Left colon (tissue), 2 donors: ENCODE results near the gene C19orf44. TPM values are rescaled to one million over a fixed set of nuclear protein-coding genes. Genes with fewer than 3 reads are reported as not detected.
"Not testable (repeated sequence)": the region's sequence is repeated elsewhere in the genome, so short reads cannot be mapped to it uniquely, and the experiment has no call there.

Experiments
- ATAC-seq: fragments of 200-7000 bp; cut with Tn5 transposase; one replicate; pipeline ENCODE4 v1.9.1; 2020; ENCODE audit warnings: mild to moderate bottlenecking, moderate library complexity
- DNase-seq, 2 donors: peaks; one replicate each; pipeline ENCODE4 v3.0.0-alpha.2; 2020
- intact Hi-C, 2 donors: fragments of 100-400 bp; cut with DNase I in 1 of 2; cut with micrococcal nuclease in 1 of 2; formaldehyde crosslinking; loops; one replicate each; pipeline versions ENCODE4 v1.11.2 to v1.14.0; 2022; cut with DNase I, micrococcal nuclease
- long read RNA-seq: library from polyadenylated mRNA; unstranded; transcript quantifications from one replicate; pipeline ENCODE4 v2.0.0, GENCODE V29; 2021
- total RNA-seq, 2 donors: library from RNA; stranded (reverse); fragmentation: NEBNext Ultra II Directional; extraction: Animal tissue kit (Norgen Biotek cat#: 25700); gene quantifications; one replicate each; pipeline ENCODE4 v1.2.1, GENCODE V29; 2021
- donor health status: DM: no; HTN: no; CAD: no.
- donor health status: DM: yes; HTN: yes; CAD: no.

The C19orf44 gene
- 1 to 10 TPM; 1.4 to 2.4 TPM for total RNA-seq
- long read RNA-seq, partial matches to known transcripts, result 0 of 1 reads
- long read RNA-seq, other reads (novel, unspliced or antisense), result 0 of 1 reads

DNA sequence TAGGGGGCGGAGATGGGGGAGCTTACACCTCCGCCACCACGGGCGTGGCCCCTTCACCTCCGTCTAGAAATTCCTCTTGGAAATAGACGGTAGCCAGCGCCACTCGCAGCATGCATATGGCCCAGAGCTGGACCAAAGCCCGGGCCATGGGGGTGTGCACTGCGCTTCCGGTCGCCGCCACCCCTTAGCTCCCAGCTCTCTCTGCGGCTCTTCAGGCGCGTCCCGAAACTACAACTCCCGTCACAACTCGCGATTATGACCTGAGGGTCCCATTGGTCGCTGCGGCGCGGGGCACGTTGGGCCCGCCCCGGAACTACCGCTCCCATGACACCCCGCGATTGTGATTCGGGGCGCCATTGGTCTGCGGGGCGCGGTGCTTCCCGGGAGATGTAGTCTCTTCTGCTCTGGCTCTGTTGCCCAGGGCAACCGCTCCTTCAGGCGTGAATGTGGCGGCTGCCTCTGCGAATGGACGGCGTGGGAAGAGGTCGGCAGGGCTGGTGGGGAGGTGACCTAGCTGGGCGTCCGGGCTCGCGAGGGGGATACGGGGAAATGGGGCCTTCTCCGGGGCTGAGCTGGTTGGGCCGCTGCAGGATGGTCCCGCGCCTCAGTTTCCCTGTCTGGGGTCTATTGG lies at the start of gene C19orf44, which contains the start of gene CALR3:
TSS of gene C19orf44 (plus strand) at position 413 of the 631 bp plus-strand sequence. CDS start 4,399 bp downstream, outside the sequence.
TSS of gene CALR3 (minus strand) at position 186 of the 631 bp plus-strand sequence. CDS start at position 148, 38 bp downstream.
- intact Hi-C loops, result no loop called here

GRCh38 chr19:16446724-16447368 lies 49.3 kb upstream of the C19orf44 start:
- intact Hi-C loops, result no loop called here
- DNase-seq (peak; percentile 38 to 53), ATAC-seq (no peak)

More for the DNA sequence above, at the start of gene C19orf44, which contains the start of gene CALR3:
- DNase-seq (peak; percentile 98), ATAC-seq (peak; percentile 95)

DNA sequence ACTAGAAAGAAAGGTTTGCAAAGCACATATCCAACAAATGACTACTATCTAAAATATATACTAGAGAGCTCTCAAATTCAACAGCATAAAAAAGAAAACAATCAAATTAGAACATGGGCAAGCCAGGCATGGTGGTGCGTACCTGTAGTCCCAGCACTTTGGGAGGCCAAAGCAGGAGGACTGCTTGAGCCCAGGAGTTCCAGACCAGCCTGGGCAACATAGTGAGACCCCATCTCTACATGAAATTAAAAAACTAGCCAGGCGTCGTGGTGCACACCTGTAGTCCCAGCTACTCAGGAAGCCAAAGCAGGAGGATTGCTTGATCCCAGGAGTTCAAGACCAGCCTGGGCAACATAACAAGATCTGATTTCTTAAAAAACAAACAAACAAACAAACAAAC lies 47.3 kb upstream of the C19orf44 start:
- ATAC-seq, DNase-seq, intact Hi-C loops: not testable (repeated sequence)

GRCh38 chr19:16449330-16449961 lies 46.7 kb upstream of the C19orf44 start:
- peak; percentile 37 for ATAC-seq
- intact Hi-C loops, result no loop called here
- no peak for DNase-seq

DNA sequence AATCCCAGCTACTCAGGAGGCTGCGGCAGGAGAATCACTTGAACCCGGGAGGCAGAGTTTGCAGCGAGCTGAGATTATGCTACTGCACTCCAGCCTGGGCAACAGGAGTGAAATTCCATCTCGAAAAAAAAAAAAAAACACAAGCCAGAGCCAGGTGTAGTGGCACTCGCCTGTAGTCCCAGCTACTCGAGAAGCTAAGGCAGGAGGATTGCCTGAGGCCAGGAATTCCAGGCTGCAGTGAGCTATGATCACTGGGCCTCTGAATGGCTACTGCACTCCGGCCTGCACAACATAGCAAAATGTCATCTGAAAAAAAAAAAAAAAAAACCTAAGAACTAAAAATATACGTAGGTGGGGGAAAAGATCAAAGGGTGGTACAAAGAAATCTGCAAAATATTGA lies 43.9 kb upstream of the C19orf44 start:
- ATAC-seq, result no peak
- no peak for DNase-seq
- intact Hi-C loops, result no loop called here

- intact Hi-C loops, result no loop called here
- ATAC-seq (no peak), DNase-seq (no peak)
Measured at GRCh38 chr19:16454351-16454918, 41.8 kb upstream of the C19orf44 start.

DNA sequence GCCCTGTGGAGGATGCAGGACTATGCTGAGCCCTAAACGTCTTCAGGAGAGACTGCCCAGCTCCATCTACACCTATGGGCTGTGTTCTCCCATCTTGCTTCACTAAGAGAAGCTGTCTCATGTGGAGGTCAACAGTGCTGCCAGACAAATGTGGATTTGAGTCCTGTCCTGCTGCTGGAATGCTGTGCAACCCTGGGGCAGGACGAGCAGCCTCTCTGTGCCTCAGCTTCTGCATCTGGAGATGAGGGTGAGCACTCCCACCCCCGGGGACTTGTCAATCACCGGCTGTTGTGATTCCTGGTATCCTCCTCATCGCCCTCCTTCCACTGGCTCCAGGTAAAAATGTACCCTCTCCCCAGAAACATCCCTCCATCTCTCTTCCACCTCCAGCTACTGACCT lies 40.7 kb upstream of the C19orf44 start:
- no peak for ATAC-seq
- intact Hi-C loops, result no loop called here
- no peak for DNase-seq

DNA sequence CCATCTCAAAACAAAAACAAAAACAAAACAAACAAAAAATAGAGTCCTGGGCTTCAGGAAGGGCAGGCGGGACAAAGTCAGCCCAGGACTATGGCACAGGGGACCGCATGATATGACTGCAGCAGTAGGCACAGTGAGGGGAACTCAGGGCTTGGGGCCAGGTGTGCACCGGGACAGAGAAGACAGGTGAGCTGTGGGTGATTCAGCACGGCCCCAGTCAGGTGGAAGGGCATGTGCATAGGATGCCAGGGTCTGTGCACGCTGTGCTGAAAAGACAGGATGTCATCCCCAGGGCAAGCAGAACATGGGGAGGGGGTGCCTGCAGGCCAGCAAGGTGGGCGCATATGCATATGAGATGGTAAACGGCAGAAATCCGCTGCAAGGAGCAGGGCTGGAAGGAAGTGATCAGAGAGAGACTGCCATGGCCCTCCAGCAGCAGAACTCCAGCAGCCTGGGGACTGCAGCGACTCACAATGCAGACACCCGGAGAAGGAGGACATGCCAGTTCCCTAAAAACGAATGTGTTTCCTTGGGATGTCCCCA lies 39.5 kb upstream of the C19orf44 start:
- intact Hi-C loops, result no loop called here
- ATAC-seq, result no peak
- DNase-seq, result no peak

- intact Hi-C loops, result no loop called here
- DNase-seq, result no peak
- no peak for ATAC-seq
Measured at GRCh38 chr19:16457195-16457953, 38.8 kb upstream of the C19orf44 start.

DNA sequence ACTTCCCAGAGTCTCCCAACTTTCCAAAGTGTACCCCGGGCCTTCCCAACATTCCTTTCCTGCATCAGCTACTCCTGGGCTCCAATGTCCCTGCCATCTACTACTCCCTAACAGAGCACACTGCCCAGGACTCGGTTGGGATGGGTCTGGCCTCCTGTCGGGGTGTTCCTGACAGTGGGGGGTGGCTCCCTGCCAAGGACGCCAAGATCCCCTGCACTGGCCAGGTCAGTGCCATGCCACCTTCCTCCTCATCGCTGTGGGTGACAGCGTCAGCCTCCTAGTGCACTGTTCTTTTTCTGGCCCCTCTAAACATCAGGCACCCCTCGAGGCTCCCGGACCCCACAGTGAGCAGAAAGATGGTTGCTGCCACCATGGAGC lies 38.3 kb upstream of the C19orf44 start:
- no peak for ATAC-seq
- no peak for DNase-seq
- intact Hi-C loops, result no loop called here

DNA sequence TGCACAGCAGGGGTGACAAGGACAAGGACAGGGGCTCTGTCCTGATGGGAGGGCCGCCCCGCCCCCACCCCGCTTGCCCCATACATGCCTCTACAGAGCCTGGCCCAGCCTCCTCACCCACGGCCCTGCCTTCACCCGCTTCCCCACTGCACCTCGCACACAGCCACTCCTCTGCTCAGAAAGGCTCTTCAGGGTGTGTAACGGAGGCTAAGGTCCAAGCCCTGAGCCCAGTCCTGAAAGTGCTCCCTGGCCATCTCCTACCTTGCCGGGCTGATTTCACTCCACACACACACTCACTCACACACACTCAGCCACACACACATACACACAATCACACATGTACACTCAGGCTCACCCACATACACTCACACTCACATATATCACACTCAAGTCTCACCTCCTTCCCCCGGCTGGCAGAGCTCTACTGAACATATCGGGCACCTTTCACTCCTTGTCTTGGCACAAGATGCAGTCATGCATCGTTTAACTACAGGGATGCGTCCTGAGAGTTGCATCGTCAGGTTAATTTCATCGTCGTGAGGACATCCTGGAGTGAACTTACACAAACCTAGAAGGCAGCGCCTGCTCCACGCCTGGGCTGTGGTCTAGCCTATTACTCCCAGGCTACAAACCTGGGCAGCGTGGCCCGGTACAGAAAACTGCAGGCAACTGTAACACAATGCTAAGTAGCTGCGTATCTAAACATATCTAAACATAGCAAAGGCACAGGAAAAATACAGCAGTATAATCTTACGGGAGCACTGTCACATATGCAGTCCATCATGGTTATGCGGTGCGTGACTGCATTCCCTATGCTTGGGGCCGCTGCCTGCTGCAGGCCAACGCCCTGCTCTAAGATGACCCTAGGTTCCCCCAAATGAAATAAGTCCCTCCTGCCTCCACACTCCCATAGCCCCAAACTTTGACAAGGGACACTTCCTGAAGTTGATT lies 37.5 kb upstream of the C19orf44 start:
- DNase-seq (no peak), ATAC-seq (peak; percentile 85)
- intact Hi-C loops, result no loop called here

- ATAC-seq (peak; percentile 51), DNase-seq (no peak)
- intact Hi-C loops, result no loop called here
Measured at GRCh38 chr19:16459680-16460079, 36.5 kb upstream of the C19orf44 start.

DNA sequence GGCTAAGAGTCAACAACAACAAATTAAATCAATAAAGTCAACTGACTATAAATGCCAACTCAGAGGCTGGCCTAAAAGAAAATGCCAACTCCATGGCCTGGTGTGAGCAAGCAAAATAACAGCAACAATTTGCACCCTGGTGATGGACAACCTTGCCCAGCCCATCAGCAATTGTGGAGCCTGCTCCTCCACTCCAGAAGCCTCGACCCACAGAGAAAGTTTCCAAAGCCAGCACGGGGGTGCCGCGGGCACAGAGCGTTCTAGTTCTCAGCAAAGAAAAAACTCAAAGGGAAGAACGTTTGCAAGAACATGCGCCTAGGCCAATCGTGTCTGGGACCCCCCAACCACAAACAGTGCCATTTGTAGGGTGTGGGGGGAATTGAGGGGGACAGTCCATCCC lies 35.7 kb upstream of the C19orf44 start:
- DNase-seq (no peak), ATAC-seq (no peak)
- intact Hi-C loops, result no loop called here

- DNase-seq, result no peak
- no peak for ATAC-seq
- intact Hi-C loops, result no loop called here
Measured at GRCh38 chr19:16461630-16462051, 34.6 kb upstream of the C19orf44 start.

GRCh38 chr19:16462757-16463250 lies 33.4 kb upstream of the C19orf44 start:
- peak; percentile 28 for ATAC-seq
- no peak for DNase-seq

DNA sequence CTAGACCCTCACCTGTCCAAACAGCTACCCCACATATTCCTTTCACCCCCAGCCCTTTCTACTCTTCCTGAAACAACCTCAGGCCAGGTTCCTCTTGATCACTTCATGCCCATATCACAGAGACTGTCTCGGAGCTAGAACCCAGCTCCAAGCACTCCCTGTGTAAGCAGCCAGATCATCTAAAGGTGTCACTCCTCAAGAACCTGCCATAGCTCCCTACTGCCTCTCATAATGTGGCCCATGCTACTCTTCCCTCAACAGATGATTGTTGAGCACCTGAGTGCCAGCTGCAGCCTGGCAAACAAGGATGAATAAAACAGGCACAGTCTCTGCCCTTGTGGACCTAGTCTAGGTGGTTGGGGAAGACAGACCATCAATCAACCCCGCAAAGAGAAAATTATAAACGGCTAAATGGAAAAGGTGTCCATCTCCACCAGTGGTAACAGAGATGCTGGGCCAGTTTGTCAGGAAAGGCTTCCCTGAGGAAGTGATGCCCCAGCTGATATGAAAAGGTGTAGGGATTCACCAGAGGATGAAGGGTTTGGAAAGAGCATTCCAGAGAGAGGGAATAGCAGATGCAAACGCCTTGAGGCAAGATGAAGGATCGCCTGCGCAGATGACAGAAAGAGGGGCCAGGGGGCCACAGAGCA lies 32.7 kb upstream of the C19orf44 start:
- intact Hi-C loops, result no loop called here
- no peak for ATAC-seq
- no peak for DNase-seq

More at GRCh38 chr19:16462757-16463250, 33.4 kb upstream of the C19orf44 start:
- intact Hi-C loops, result no loop called here
